ENCODE data around the gene AQP9.

Gene AQP9

GRCh38 chr15:58117619-58118018 is 20.6 kb upstream of the AQP9 start:
- H3K27me3 ChIP-seq (ENCODE audit: insufficient read depth, low read depth, severe bottlenecking) = no peaks in the 10 kb centered on the region
- DNase-seq = no peak
- no peak overlapping the region for H3K27ac ChIP-seq
- no peaks in the 10 kb centered on the region for H3K9me3 ChIP-seq (ENCODE audit: severe bottlenecking)
- no peak for TF ChIP-seq CTCF (IDR thresholded peaks at IDR 0.05; ENCODE audit: low read depth, low read length)
- H3K4me3 ChIP-seq (ENCODE audit: low read depth, low read length) = no peak overlapping the region
- H3K36me3 ChIP-seq = no peaks in the 10 kb centered on the region

- no peaks in the 10 kb centered on the region for H3K36me3 ChIP-seq
- H3K27ac ChIP-seq = no peak overlapping the region
- no peak for TF ChIP-seq CTCF (IDR thresholded peaks at IDR 0.05; ENCODE audit: low read depth, low read length)
- no peak overlapping the region for H3K4me3 ChIP-seq (ENCODE audit: low read depth, low read length)
- no peaks in the 10 kb centered on the region for H3K9me3 ChIP-seq (ENCODE audit: severe bottlenecking)
- no peak for DNase-seq
- H3K27me3 ChIP-seq (ENCODE audit: insufficient read depth, low read depth, severe bottlenecking) = no peaks in the 10 kb centered on the region
Measured at GRCh38 chr15:58118272-58118671, 19.9 kb upstream of the AQP9 start.

GRCh38 chr15:58119016-58119415 is 19.2 kb upstream of the AQP9 start:
- Histone ChIP-seq H3K9me3 (ENCODE audit: severe bottlenecking) (no peaks in the 10 kb centered on the region), H3K27ac (no peak overlapping the region), H3K36me3 (no peaks in the 10 kb centered on the region), H3K4me3 (ENCODE audit: low read depth, low read length) (no peak overlapping the region), H3K27me3 (ENCODE audit: insufficient read depth, low read depth, severe bottlenecking) (no peaks in the 10 kb centered on the region)
- no peak for DNase-seq
- TF ChIP-seq CTCF (IDR thresholded peaks at IDR 0.05; ENCODE audit: low read depth, low read length) = no peak

- no peaks in the 10 kb centered on the region for H3K9me3 ChIP-seq (ENCODE audit: severe bottlenecking)
- TF ChIP-seq CTCF (IDR thresholded peaks at IDR 0.05; ENCODE audit: low read depth, low read length) = no peak
- no peaks in the 10 kb centered on the region for H3K36me3 ChIP-seq
- no peaks in the 10 kb centered on the region for H3K27me3 ChIP-seq (ENCODE audit: insufficient read depth, low read depth, severe bottlenecking)
- H3K4me3 ChIP-seq (ENCODE audit: low read depth, low read length) = no peak overlapping the region
- no peak overlapping the region for H3K27ac ChIP-seq
- DNase-seq = no peak
Measured at GRCh38 chr15:58124585-58124984, 13.6 kb upstream of the AQP9 start.

GRCh38 chr15:58125333-58125732 is 12.8 kb upstream of the AQP9 start:
- Histone ChIP-seq H3K4me3 (ENCODE audit: low read depth, low read length) (no peak overlapping the region), H3K27me3 (ENCODE audit: insufficient read depth, low read depth, severe bottlenecking) (no peaks in the 10 kb centered on the region), H3K36me3 (no peaks in the 10 kb centered on the region), H3K9me3 (ENCODE audit: severe bottlenecking) (no peaks in the 10 kb centered on the region), H3K27ac (no peak overlapping the region)
- no peak for DNase-seq
- TF ChIP-seq CTCF (IDR thresholded peaks at IDR 0.05; ENCODE audit: low read depth, low read length) = no peak

GRCh38 chr15:58134886-58135285 is 3.3 kb upstream of the AQP9 start:
- Histone ChIP-seq H3K4me3 (ENCODE audit: low read depth, low read length) (no peak overlapping the region), H3K9me3 (ENCODE audit: severe bottlenecking) (no peaks in the 10 kb centered on the region), H3K27me3 (ENCODE audit: insufficient read depth, low read depth, severe bottlenecking) (no peaks in the 10 kb centered on the region), H3K27ac (no peak overlapping the region), H3K36me3 (no peaks in the 10 kb centered on the region)
- DNase-seq = no peak
- no peak for TF ChIP-seq CTCF (IDR thresholded peaks at IDR 0.05; ENCODE audit: low read depth, low read length)
